AG08396 (cell line): ENCODE results near the gene PLG.
"Not testable (repeated sequence)": the region's sequence is repeated elsewhere in the genome, so short reads cannot be mapped to it uniquely, and the experiment has no call there.

Experiments used
- DNase-seq: peaks from one replicate; pipeline ENCODE4 v3.0.0; 2012; ENCODE audit warnings: low spot score, mixed read lengths

PLG gene

GRCh38 chr6:160775792-160776580 is 73.9 kb downstream of the PLG start:
- DNase-seq: no peak

GRCh38 chr6:160779095-160779494 is 77.1 kb downstream of the PLG start:
- not testable (repeated sequence) for DNase-seq

GRCh38 chr6:160780656-160781055 is 78.6 kb downstream of the PLG start:
- DNase-seq: not testable (repeated sequence)

- no peak for DNase-seq
Measured at GRCh38 chr6:160781298-160781697, 79.3 kb downstream of the PLG start.

GRCh38 chr6:160782228-160782627 is 80.2 kb downstream of the PLG start:
- no peak for DNase-seq

GRCh38 chr6:160783741-160784140 is 81.7 kb downstream of the PLG start:
- DNase-seq: no peak

- DNase-seq: not testable (repeated sequence)
Measured at GRCh38 chr6:160788126-160788525, 86.1 kb downstream of the PLG start.

GRCh38 chr6:160788806-160789205 is 86.8 kb downstream of the PLG start:
- no peak for DNase-seq

GRCh38 chr6:160789263-160790027 is 87.4 kb downstream of the PLG start:
- no peak for DNase-seq

- no peak for DNase-seq
Measured at GRCh38 chr6:160790028-160790792, 88.2 kb downstream of the PLG start.

- DNase-seq: no peak
Measured at GRCh38 chr6:160791459-160791858, 89.4 kb downstream of the PLG start.

GRCh38 chr6:160791981-160792418 is 90.0 kb downstream of the PLG start:
- no peak for DNase-seq

- DNase-seq: no peak
Measured at GRCh38 chr6:160792708-160793107, 90.7 kb downstream of the PLG start.

GRCh38 chr6:160793652-160794051 is 91.6 kb downstream of the PLG start:
- no peak for DNase-seq

- DNase-seq: no peak
Measured at GRCh38 chr6:160795721-160796120, 93.7 kb downstream of the PLG start.

GRCh38 chr6:160798625-160799024 is 96.6 kb downstream of the PLG start:
- DNase-seq: no peak

- DNase-seq: no peak
Measured at GRCh38 chr6:160799801-160800506, 97.9 kb downstream of the PLG start.

- no peak for DNase-seq
Measured at GRCh38 chr6:160801418-160801817, 99.4 kb downstream of the PLG start.

- not testable (repeated sequence) for DNase-seq
Measured at GRCh38 chr6:160802049-160802448, 100.0 kb downstream of the PLG start.
